Testis (tissue), 3 donors: ENCODE results near the gene PLA2G4F. TPM values are rescaled to one million over a fixed set of nuclear protein-coding genes. Genes with fewer than 3 reads are reported as not detected.

Experiments
- DNase-seq: peaks from one replicate; pipeline ENCODE4 v3.0.0-alpha.2; 2019
- H3K27ac ChIP-seq, 2 donors: fragments of 200-600 bp; sonication (generic); one replicate each; pipeline ENCODE4 v1.5.1; 2019
- H3K27me3 ChIP-seq: fragments of 200-600 bp; sonication (generic); one replicate; pipeline ENCODE4 v1.5.1; 2019
- H3K36me3 ChIP-seq: fragments of 200-600 bp; sonication (generic); one replicate; pipeline ENCODE4 v1.5.1; 2017; ENCODE audit warnings: low read depth; ENCODE audit errors: missing control alignments
- H3K4me1 ChIP-seq: fragments of 200-600 bp; sonication (generic); one replicate; pipeline ENCODE4 v1.5.1; 2019
- H3K4me3 ChIP-seq, 2 donors: fragments of 200-600 bp; sonication (generic); one replicate each; pipeline ENCODE4 v1.5.1; 2017 to 2019
- H3K9me3 ChIP-seq: fragments of 200-600 bp; sonication (generic); one replicate; pipeline ENCODE4 v1.5.1; 2017
- POLR2A ChIP-seq: fragments of 450-650 bp; IDR thresholded peaks from one replicate; pipeline ENCODE4 v1.6.1; 2017; ENCODE audit warnings: antibody characterized with exemption, mild to moderate bottlenecking, moderate library complexity
- WGBS, 2 donors: methylation state at CpG; one replicate each; pipeline ENCODE4 v1.1.5; 2018; 5-methylcytosine and 5-hydroxymethylcytosine counted together
- intact Hi-C: fragments of 100-400 bp; cut with DNase I; formaldehyde crosslinking; loops from one replicate; pipeline ENCODE4 v1.15.1; 2023; ENCODE audit warnings: low total_unique reads
- polyA plus RNA-seq: library from polyadenylated mRNA; stranded (reverse); fragments of 350-450 nt; fragmentation: Illumina TruSeq; extraction: RNeasy Lipid Tissue Mini Kit (QIAGEN cat#74804); gene quantifications from one replicate; pipeline ENCODE4 v1.2.3, GENCODE V29; 2014; ENCODE audit warnings: low read depth, low replicate concordance; ENCODE audit not compliant: insufficient read depth
- total RNA-seq, 2 donors: library from RNA; depleted of rRNA; stranded (reverse); fragments of >200 nt; gene quantifications; one replicate each; pipeline ENCODE4 v1.2.3, GENCODE V29; 2016
- TF ChIP-seq, protein P1 (sequence below), 3 experiments: fragments of 450-650 bp in 2 of 3; fragments of 200-600 bp in 1 of 3; sonication (generic) in 1 of 3; IDR thresholded peaks; one replicate each; pipeline ENCODE4 v1.5.1; 2016 to 2019; ENCODE audit warnings: antibody characterized with exemption in 3 of 3, mild to moderate bottlenecking in 2 of 3, moderate library complexity in 1 of 3

The PLA2G4F gene
- total and polyA plus RNA-seq, 3 donors from 2014 or later, result 0.12 to 0.31 (median 0.15) TPM

GRCh38 chr15:42133886-42134502, 22.4 kb downstream of the PLA2G4F start:
- Histone ChIP-seq H3K9me3 (no peaks in the 10 kb centered on the region), H3K4me1 (no peaks in the 10 kb centered on the region), H3K27ac (no peak overlapping the region), H3K36me3 (no peaks in the 10 kb centered on the region), H3K4me3 (no peak overlapping the region), H3K27me3 (no peaks in the 10 kb centered on the region)
- peak; percentile 40 for DNase-seq
- no peak for TF ChIP-seq POLR2A
- TF ChIP-seq, protein P1, sequence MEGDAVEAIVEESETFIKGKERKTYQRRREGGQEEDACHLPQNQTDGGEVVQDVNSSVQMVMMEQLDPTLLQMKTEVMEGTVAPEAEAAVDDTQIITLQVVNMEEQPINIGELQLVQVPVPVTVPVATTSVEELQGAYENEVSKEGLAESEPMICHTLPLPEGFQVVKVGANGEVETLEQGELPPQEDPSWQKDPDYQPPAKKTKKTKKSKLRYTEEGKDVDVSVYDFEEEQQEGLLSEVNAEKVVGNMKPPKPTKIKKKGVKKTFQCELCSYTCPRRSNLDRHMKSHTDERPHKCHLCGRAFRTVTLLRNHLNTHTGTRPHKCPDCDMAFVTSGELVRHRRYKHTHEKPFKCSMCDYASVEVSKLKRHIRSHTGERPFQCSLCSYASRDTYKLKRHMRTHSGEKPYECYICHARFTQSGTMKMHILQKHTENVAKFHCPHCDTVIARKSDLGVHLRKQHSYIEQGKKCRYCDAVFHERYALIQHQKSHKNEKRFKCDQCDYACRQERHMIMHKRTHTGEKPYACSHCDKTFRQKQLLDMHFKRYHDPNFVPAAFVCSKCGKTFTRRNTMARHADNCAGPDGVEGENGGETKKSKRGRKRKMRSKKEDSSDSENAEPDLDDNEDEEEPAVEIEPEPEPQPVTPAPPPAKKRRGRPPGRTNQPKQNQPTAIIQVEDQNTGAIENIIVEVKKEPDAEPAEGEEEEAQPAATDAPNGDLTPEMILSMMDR (IDR thresholded peaks at IDR 0.05), result peak in 1 of 3 experiments; percentile 25
- intact Hi-C loops, result no loop called here
- 74 to 83% methylated on average over 11 of the region's 11 CpGs for WGBS, 2 donors

GRCh38 chr15:42133356-42133755, 23.1 kb downstream of the PLA2G4F start:
- DNase-seq, result no peak
- H3K36me3 ChIP-seq, result no peaks in the 10 kb centered on the region
- WGBS, 2 donors, result 88 to 92% methylated on average over 4 of the region's 4 CpGs
- H3K27ac ChIP-seq, result no peak overlapping the region
- no peaks in the 10 kb centered on the region for H3K9me3 ChIP-seq
- TF ChIP-seq POLR2A, result no peak
- TF ChIP-seq, protein P1 (IDR thresholded peaks at IDR 0.05), result no peak
- no peaks in the 10 kb centered on the region for H3K27me3 ChIP-seq
- no peak overlapping the region for H3K4me3 ChIP-seq
- no peaks in the 10 kb centered on the region for H3K4me1 ChIP-seq
- intact Hi-C loops, result no loop called here

- H3K9me3 ChIP-seq, result no peaks in the 10 kb centered on the region
- TF ChIP-seq, protein P1 (IDR thresholded peaks at IDR 0.05), result no peak
- no peak for TF ChIP-seq POLR2A
- H3K36me3 ChIP-seq, result no peaks in the 10 kb centered on the region
- intact Hi-C loops, result no loop called here
- 83 to 93% methylated on average over 7 to 9 of the region's 9 CpGs for WGBS, 2 donors
- no peak overlapping the region for H3K27ac ChIP-seq
- H3K4me3 ChIP-seq, result no peak overlapping the region
- H3K27me3 ChIP-seq, result no peaks in the 10 kb centered on the region
- no peak for DNase-seq
- H3K4me1 ChIP-seq, result no peaks in the 10 kb centered on the region
Observed at GRCh38 chr15:42131826-42132806, 24.3 kb downstream of the PLA2G4F start.

DNA sequence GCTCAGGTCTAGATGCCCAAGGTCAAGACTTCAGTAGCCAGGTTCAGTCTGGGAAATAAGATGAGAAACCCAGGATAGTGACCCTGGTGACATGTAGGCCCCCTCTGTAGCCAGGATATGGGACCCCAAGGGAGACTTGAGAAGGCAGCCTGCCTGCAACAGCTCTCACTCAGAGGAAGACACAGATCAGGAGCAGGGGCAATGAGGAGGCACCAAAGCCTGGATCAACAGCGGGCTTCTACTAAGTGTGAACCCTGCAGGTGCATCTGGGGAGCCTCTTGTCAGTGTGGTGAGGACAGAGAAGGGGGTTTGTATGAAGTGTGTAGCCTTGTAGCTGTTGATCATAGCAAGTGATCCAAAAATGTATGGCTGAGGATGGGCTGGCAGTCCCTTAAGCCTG, 25.4 kb downstream of the PLA2G4F start:
- Histone ChIP-seq H3K27me3 (no peaks in the 10 kb centered on the region), H3K9me3 (no peaks in the 10 kb centered on the region), H3K4me3 (no peak overlapping the region), H3K4me1 (no peaks in the 10 kb centered on the region), H3K36me3 (no peaks in the 10 kb centered on the region), H3K27ac (no peak overlapping the region)
- 100% methylated on average over 1 of the region's 1 CpG; no CpG with 5 or more reads in 1 of the 2 donors for WGBS, 2 donors
- no peak for TF ChIP-seq POLR2A
- TF ChIP-seq, protein P1 (IDR thresholded peaks at IDR 0.05), result no peak
- no peak for DNase-seq
- intact Hi-C loops, result no loop called here
